HEK293T (cell line): ENCODE results near the gene FUZ.
"Not testable (repeated sequence)": the region's sequence is repeated elsewhere in the genome, so short reads cannot be mapped to it uniquely, and the experiment has no call there.

Experiments used
- CTCF ChIA-PET: fragments of 350-600 bp; formaldehyde crosslinking; extraction: SDS; loops from one replicate; lab custom pipeline; 2021; ENCODE audit warnings: antibody characterized with exemption, inconsistent platforms; lab: Yijun Ruan, JAX
- POLR2A ChIA-PET: fragments of 350-600 bp; formaldehyde crosslinking; extraction: SDS; loops from one replicate; lab custom pipeline; 2020; ENCODE audit warnings: antibody characterized with exemption, inconsistent platforms; lab: Yijun Ruan, JAX
- DNase-seq: peaks from one replicate; pipeline ENCODE4 v3.0.0; 2012; ENCODE audit warnings: mixed read lengths; ENCODE audit errors: extremely low spot score
- ARNT ChIP-seq: fragments of 450-650 bp; IDR thresholded peaks from 2 replicates; pipeline ENCODE4 v1.6.1; 2017; ENCODE audit warnings: mild to moderate bottlenecking
- BHLHE40 ChIP-seq: fragments of 450-650 bp; IDR thresholded peaks from 2 replicates; pipeline ENCODE4 v1.6.1; 2016; ENCODE audit warnings: mild to moderate bottlenecking, moderate library complexity, borderline replicate concordance
- CTBP1 ChIP-seq: fragments of 450-650 bp; IDR thresholded peaks from 2 replicates; pipeline ENCODE4 v1.6.1; 2016; ENCODE audit warnings: borderline replicate concordance
- ELF4 ChIP-seq: fragments of 450-650 bp; IDR thresholded peaks from 2 replicates; pipeline ENCODE4 v1.6.1; 2017; ENCODE audit warnings: antibody characterized with exemption
- FOXA1 ChIP-seq: fragments of 450-650 bp; IDR thresholded peaks from 2 replicates; pipeline ENCODE4 v1.6.1; 2016; ENCODE audit warnings: mild to moderate bottlenecking
- FOXK2 ChIP-seq: fragments of 450-650 bp; IDR thresholded peaks from 2 replicates; pipeline ENCODE4 v1.6.1; 2016; ENCODE audit warnings: mild to moderate bottlenecking
- FOXM1 ChIP-seq: fragments of 450-650 bp; IDR thresholded peaks from 2 replicates; pipeline ENCODE4 v1.6.1; 2017; ENCODE audit warnings: mild to moderate bottlenecking, borderline replicate concordance
- HDGF ChIP-seq: fragments of 450-650 bp; IDR thresholded peaks from 2 replicates; pipeline ENCODE4 v1.6.1; 2017; ENCODE audit warnings: antibody characterized with exemption, borderline replicate concordance
- L3MBTL2 ChIP-seq: fragments of 450-650 bp; conservative IDR thresholded peaks from 2 replicates; pipeline ENCODE4 v1.6.1; 2016; ENCODE audit warnings: mild to moderate bottlenecking
- LEF1 ChIP-seq: fragments of 450-650 bp; IDR thresholded peaks from 2 replicates; pipeline ENCODE4 v1.6.1; 2017; ENCODE audit warnings: mild to moderate bottlenecking, borderline replicate concordance
- NFRKB ChIP-seq: fragments of 450-650 bp; IDR thresholded peaks from 2 replicates; pipeline ENCODE4 v1.6.1; 2016; ENCODE audit warnings: mild to moderate bottlenecking, moderate library complexity
- SP1 ChIP-seq: fragments of 450-650 bp; IDR thresholded peaks from 2 replicates; pipeline ENCODE4 v1.6.1; 2017
- SUZ12 ChIP-seq: fragments of 450-650 bp; IDR thresholded peaks from 2 replicates; pipeline ENCODE4 v1.6.1; 2016; ENCODE audit warnings: mild to moderate bottlenecking
- TARDBP ChIP-seq: fragments of 450-650 bp; IDR thresholded peaks from 2 replicates; pipeline ENCODE4 v1.6.1; 2016
- ZNF384 ChIP-seq: fragments of 450-650 bp; IDR thresholded peaks from 2 replicates; pipeline ENCODE4 v1.6.1; 2016
- TF ChIP-seq, protein P1 (sequence below): fragments of 450-650 bp; IDR thresholded peaks from 2 replicates; pipeline ENCODE4 v1.6.1; 2016

Gene FUZ

DNA sequence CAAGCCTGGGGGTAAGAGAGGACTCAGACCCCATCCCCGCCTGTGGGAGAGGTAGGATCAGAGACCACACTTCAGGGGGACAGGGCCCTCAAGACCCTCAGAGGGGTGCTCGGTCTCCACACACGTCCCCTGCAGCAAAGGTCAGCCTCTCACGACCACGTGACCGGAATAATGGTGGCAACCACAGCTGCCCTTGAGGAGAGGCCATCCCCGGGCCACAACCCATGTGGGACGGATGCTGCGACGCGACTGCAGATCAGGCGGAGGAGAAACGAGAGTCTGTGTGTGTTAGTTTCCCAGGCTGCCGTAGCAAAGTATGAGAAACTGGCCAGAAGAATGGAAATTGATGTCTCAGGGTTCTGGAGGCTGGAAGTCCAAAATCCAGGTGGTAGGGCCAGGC lies 13.9 kb upstream of the FUZ start:
- no peak for TF ChIP-seq ARNT
- TF ChIP-seq L3MBTL2: no peak
- no peak for TF ChIP-seq SP1
- TF ChIP-seq, protein P1, sequence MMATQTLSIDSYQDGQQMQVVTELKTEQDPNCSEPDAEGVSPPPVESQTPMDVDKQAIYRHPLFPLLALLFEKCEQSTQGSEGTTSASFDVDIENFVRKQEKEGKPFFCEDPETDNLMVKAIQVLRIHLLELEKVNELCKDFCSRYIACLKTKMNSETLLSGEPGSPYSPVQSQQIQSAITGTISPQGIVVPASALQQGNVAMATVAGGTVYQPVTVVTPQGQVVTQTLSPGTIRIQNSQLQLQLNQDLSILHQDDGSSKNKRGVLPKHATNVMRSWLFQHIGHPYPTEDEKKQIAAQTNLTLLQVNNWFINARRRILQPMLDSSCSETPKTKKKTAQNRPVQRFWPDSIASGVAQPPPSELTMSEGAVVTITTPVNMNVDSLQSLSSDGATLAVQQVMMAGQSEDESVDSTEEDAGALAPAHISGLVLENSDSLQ: no peak
- no peak for TF ChIP-seq FOXM1
- TF ChIP-seq CTBP1: no peak
- CTCF ChIA-PET: no interaction called here
- POLR2A ChIA-PET: no interaction called here
- no peak for DNase-seq

DNA sequence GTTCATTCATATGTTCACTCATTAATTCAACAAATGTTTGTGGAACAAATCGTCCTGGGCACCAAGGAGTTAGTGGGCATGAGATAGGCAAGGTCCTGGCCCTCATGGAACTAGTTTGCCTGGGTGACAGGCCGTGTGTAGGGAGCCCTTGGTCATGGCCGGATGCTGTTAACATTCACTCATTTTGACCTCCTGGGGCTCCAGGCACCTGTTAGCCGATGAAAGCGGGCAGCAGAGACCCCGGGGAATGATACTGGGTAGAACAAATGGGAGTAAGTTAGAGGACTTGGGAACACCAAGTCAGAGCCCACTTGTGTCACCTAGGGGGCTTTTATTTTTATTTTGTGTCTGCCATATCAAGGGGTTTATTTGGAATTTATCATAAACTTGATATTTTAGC lies 11.6 kb upstream of the FUZ start:
- no peak for DNase-seq
- CTCF ChIA-PET: no interaction called here
- POLR2A ChIA-PET: interaction anchor here (1.3 kb wide), 1 partner anchor 26 kb away, joined by 5 read pairs; the partner anchor contains the start of gene PTOV1
- TF ChIP-seq, protein P1: no peak
- TF ChIP-seq SUZ12 (no peak), BHLHE40 (no peak), NFRKB (no peak), HDGF (no peak), TARDBP (no peak), FOXA1 (no peak), FOXM1 (no peak), LEF1 (no peak), ZNF384 (no peak), ELF4 (no peak)

DNA sequence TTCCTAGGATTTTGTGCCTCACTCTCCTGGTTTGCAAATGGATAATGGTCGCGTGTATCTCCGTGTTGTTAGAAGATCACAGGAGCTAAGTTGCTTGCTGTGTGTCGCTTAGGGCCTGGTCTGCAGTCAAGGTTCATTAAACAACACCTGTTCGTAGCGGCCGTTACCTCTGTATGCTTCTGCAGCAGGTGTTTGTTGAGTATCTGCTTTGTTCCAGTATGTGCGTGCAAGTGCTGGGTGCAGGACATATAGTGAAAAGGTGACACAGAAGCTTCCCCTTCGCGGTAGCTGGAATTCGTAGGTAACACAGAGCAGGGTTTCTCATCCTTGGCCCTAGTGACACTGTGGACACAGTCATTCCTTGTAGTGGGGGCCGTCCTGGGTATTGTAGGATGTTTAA lies 10.4 kb upstream of the FUZ start:
- ChIA-PET POLR2A (no interaction called here), CTCF (no interaction called here)
- DNase-seq: no peak
- TF ChIP-seq HDGF (no peak), TARDBP (no peak), FOXK2 (no peak), ARNT (no peak), SP1 (no peak), BHLHE40 (no peak), LEF1 (no peak), NFRKB (no peak), SUZ12 (no peak), FOXA1 (no peak), ZNF384 (no peak), ELF4 (no peak), L3MBTL2 (no peak), CTBP1 (no peak), FOXM1 (no peak)
- TF ChIP-seq, protein P1: no peak

DNA sequence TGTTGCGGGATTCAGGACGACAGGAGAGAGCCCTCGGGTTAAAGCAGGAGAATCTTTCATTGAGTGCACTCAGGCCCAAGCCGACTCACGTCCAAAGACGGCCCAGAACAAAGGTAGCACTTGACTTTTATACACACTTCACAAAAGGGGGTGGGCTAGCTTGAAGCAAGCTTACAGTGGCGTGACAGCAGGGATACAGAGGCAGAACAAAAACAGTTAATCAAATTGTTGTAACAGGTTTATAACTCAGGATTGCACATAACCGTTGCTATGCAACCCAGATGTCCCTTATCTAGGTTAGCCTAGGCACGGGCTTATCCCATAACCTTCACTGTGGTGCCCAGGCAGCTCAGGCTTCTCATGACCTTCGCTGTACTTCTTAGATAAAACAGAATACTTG lies 7.0 kb upstream of the FUZ start:
- ChIA-PET POLR2A (interaction anchor here (3.2 kb wide), 1 partner anchor 30 kb away, joined by 14 read pairs; the partner anchor contains the start of gene PTOV1), CTCF (interaction anchor here (0.6 kb wide), 1 partner anchor 1735 kb away, joined by 3 read pairs; no protein-coding TSS in a partner anchor)
- DNase-seq: no peak
- TF ChIP-seq, protein P1: peak; percentile 58
- no peak for TF ChIP-seq ZNF384

DNA sequence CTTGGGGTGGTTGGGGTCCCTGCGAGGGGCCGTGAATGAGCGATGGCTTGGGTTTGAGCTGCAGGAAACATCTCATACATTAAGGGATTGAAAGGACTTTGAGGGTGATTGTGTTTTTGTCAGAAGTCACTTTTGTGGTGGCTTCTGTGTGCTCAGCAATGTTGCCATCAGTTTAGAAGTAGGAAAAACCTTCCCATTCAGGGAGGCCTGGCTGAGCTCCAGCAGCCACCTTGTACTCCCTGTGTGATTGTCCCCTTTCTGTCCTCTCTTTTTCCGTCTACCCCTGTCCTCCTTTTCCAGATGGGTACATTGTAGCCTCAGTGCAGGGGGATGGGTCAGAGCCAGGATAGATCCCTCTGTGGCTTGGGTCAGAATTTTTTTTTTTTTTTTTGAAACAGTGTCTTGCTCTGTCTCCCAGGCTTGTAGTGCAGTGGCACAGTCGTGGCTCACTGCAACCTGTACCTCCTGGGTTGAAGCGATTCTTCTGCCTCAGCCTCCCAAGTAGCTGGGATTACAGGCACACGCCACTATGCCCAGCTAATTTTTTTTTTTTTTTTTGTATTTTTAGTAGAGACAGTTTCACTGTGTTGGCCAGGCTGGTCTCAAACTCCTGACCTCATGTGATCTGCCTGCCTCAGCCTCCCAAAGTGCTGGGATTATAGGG lies 6.5 kb upstream of the FUZ start:
- ChIA-PET POLR2A (interaction anchor here (0.8 to 3.2 kb wide), 6 partner anchors 30 to 143 kb away, joined by 3 to 14 read pairs (median 5); partner anchors contain the start of gene PTOV1), CTCF (interaction anchor here (0.6 kb wide), 1 partner anchor 1735 kb away, joined by 3 read pairs; no protein-coding TSS in a partner anchor)
- not testable (repeated sequence) for DNase-seq

DNA sequence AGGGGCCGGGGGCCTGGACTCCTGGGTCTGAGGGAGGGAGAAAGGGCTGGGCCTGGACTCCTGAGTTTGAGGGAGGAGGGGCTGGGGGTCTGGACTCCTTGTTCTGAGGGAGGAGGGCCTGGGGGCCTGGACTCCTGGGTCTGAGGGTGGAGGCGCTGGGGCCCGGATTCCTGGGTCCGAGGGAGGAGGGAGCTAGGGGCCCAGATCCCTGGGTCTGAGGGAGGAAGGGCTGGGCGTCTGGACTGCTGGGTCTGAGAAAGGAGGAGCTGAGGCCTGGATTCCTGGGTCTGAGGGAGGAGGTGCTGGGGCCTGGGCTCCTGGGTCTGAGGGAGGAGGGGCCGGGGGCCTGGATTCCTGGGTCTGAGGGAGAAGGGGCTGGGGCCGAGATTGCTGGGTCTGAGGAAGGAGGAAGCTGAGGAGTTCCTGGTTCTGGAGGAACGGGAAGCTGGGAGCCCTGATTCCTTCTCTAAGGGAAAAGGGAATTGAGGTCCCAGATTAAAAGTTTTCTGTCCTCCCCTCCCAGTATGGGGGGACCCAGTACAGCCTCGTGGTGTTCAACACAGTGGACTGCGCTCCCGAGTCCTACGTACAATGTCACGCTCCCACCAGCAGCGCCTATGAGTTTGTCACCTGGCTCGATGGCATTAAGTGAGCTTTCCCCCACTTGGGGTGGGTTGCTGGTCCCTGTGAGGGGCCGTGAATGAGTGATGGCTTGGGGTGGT lies 5.7 kb upstream of the FUZ start:
- POLR2A ChIA-PET: interaction anchor here (0.8 to 3.2 kb wide), 7 partner anchors 31 to 142 kb away, joined by 3 to 14 read pairs (median 4); partner anchors contain the start of genes AP2A1 and PTOV1
- TF ChIP-seq ELF4: no peak
- no peak for TF ChIP-seq FOXM1
- TF ChIP-seq SP1: no peak
- TF ChIP-seq LEF1: no peak
- no peak for TF ChIP-seq CTBP1
- TF ChIP-seq L3MBTL2: no peak
- TF ChIP-seq, protein P1: no peak
- no peak for TF ChIP-seq ARNT
- TF ChIP-seq HDGF: no peak
- DNase-seq: no peak
- CTCF ChIA-PET: no interaction called here
